Activated CD8-positive, alpha-beta memory T cell treated with anti-CD3 and anti-CD28 coated beads, Interleukin-2, amount 50 U/mL, for 4 hours (primary cell): ENCODE results near the gene PDXK.
"Not testable (repeated sequence)": the region's sequence is repeated elsewhere in the genome, so short reads cannot be mapped to it uniquely, and the experiment has no call there.

Source experiments
- DNase-seq: peaks from one replicate; pipeline ENCODE4 v3.0.0-alpha.2; 2020

The PDXK gene

DNA sequence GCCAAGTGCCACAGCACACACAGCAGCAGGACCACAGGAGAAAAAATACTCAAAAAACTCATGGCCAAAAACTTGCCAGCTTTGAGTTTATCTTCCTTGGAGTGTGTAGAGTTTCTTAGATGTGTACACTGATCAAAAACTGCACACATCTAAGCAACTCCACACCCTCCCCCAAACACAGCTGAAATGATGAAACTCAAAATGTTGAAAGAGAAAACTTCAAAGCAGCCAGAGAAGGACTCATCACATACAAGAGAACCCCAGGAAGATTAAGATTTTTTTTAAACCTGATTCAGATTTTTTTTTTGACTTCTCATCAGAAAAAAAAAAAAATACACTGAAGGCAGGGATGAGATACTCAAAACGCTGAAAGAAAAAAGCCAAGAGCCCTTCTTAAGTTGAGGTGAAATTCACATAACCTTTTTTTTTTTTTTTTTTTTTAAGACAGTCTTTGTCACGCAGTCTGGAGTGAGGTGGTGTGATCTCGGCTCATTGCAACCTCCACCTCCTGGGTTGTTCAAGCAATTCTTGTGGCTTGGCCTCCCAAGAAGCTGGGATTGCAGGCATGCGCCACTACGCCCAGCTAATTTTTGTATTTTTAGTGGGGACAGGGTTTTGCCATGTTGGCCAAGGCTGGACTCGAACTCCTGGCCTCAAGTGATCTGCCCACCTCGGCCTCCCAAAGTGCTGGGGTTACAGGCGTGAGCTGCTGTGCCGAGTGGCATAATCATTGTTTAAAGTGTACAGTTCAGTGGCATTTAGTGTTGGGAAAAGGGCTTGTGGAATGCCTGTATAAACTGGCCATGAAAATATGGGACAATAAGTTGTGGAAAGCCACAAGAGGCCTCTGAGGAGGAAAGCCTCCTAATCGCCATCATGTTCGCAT is 20.9 kb upstream of the PDXK start:
- no peak for DNase-seq

DNA sequence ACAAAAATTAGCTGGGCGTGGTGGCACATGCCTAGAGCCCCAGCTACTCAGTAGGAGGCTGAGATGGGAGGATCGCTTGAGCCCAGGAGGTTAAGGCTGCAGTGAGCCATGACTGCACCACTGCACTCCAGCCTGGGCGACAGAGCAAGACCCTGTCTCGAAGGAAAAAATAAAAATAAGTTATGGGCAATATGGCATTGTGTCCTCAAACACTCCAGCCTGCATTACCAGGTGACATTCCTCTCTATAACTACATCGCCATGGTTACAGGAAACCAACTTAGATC is 19.5 kb upstream of the PDXK start:
- DNase-seq: not testable (repeated sequence)

DNA sequence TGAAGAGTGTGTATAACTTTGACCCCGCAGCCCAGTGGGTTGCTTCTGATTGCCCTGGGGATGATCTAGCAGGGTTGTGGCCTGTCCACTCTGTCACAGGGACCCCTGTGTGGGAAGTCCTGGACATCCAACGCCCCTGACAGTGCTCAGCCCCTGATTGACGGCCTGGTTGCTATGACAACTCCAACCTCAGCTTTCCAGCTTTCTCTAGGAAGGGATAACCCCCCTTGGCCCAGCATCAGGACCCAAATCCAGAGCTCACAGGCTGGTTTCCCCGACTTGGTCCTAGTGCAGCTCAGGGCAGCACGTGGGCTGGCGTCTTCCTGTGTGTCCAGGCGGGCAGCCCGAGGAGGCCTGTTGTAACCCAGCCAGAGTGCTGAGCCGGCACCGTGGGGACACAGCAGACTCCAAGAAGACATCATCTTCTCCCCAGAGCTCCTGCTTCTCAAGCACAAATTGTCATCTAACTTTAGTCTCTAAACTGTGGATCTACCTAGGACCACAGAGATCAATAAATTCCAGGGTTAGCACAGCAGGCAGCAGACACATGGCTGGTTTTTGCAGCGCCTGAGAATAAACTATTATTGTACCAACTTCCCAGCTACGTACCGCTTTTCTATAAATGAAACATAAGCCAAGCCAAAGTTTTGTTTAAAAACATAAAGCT is 18.9 kb upstream of the PDXK start:
- DNase-seq: no peak

DNA sequence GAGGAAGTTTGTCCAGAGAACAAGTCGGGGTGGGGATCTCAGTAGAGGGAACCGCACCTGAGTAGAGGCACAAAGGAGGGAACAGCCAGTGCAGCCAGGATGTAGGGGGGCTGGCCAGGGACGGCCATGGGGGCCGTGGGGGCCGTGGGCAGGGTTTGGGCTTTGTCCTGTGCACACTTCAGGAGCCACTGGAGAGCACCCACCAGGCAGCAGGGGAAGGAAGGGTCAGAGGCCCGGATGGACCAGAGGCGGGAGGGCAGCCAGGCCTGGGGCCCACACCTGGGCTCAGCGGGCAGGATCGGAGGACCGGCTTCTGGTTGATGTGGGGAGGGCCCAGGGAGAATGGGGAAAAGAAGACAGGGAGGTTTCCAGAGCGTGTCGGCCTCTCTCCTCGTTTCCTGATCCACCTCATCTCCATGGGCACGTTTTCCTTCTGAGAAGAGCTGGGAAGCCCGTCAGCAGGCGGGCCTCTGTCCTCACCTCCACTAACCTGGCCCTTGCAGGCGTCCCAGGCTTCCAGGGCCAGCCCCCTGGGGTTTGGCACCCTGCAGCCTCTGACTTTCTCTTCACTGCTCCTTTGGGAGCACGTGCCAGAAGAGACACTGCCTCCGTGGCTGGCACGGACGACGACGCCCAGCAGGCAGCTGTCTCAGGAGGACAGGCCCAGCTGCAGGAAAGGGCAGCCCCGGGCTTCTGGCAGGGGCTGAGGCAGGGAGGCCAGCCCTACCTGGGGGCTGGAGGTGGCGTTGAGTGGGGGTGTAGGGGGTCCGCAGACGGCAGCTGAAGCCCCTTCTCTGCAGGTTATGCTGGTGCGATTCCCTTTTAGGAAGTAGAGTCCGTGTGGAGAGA is 16.8 kb upstream of the PDXK start:
- no peak for DNase-seq

DNA sequence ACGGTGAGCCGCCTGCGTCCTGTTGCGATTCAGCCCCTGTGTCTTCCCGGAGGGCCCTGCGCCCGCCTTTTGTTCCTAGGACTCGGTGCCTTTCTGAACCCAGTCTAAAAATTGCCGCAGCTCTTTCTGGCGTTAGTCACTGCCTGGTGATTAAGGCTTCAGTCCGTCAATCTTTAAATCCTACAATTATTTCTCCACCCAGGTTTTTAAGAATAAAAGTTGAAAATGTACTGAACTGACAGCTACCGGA is 16.2 kb upstream of the PDXK start:
- DNase-seq: no peak

GRCh38 chr21:43703035-43703880 is 15.7 kb upstream of the PDXK start:
- DNase-seq: no peak

DNA sequence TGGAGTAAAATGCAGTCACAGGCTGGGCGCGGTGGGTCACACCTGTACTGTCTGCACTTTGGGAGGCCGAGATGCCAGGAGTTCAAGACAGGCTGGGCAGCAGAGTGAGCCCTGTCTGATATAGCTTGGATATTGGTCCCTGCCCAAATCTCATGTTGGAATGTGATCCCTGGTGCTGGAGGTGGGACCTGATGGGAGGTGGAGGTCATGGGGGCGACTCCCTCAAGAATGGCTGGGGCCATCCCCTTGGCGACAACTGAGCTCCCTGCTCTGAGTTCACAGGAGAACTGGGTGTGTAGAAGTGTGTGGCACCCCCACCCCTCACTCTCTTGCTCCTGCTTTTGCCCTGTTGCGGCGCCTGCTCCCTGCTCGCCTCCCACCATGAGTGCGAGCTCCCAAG is 11.5 kb upstream of the PDXK start:
- DNase-seq: no peak

DNA sequence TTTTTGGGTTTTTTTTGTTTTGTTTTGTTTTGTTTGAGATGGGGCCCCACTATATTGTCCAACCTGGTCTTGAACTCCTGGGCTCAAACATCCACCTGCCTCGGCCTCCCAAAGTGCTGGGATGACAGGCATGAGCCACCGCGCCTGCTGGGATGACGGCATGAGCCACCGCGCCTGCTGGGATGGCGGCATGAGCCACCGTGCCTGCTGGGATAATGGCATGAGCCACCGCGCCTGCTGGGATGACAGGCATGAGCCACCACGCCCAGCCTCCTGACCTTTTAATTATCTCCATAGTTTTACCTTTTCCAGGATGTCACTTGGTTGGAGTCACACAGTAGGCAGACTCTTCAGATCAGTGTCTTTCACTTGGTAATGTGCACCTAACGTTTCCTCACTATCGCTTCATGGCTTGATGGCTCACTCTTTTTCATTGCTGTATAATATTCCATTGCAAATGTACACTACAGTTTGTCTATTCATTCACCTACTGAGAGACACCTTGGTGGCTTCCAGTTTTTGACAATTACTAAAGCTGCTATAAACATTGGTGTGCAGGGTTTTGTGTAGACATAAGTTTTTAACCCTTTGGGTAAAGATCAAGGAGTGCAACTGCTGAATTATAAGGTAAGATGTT is 10.1 kb upstream of the PDXK start:
- no peak for DNase-seq

DNA sequence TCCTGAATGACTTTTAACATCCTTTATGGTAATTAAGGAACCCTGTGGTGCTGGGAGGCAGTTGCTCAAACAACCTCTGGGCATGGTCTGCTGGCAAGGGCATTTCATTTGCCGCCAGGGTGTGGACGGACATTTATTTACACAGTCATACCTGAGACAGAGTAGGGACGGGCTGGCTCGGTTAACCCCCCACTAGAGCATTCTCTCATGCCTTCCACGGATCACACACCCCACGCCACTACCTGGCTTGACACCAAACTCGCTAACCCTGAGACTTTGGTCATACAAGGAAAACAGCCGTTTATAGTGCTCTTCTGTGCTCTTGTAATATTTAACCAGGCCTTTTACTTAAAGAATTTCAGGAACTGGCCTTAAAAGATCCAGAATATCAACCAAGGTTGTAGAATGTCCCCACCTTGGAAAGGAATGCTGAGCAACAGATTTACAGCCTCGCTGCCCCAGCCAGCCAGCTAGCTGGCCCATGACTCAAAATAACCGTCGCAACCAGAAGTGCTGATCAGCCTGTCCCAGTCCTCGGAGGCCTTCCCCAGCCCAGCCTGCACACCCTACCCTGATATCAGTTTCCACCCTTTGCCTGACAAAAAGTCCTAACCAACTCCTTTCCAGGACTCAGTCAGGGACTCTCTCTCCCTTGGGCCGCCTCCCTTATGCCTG is 6.5 kb upstream of the PDXK start:
- DNase-seq: no peak

- DNase-seq: not testable (repeated sequence)
These were observed 5.8 kb upstream of the PDXK start for GRCh38 chr21:43713123-43713522.

- DNase-seq: no peak
These were observed 2.4 kb upstream of the PDXK start for GRCh38 chr21:43716376-43717165.

DNA sequence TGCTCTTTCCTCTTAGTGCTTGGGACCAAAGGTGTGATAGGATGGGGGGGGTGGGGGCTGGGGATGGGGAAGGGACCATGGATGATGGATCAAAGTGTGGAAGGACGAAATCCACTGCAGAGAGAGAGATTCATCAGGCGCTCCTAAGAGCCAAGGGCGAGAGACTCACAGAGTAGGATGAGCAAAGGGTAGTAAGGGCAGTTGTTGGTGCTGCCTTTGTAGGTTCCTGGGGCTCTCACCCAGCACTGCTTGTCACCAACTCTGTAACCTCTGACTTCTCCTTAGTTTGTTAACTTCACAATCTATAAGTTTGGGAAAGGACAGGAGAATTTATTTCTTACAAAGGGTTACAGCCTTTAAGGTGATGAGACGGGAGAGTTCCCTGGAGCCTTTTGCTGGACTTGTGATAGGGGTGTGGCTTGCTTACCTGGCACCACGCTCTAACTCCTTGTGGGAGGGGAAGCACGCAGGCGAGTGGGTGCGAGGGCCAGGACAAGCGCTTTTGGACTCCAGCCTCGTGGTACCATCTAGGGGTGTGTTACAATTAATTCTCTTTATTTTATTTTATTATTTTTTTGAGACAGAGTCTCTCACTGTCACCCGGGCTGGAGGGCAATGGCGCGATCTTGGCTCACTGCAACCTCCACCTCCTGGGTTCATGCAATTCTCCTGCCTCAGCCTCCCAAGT is 1.6 kb upstream of the PDXK start:
- DNase-seq: no peak

GRCh38 chr21:43717967-43718871 is 710 bp upstream of the PDXK start:
- DNase-seq: no peak

GRCh38 chr21:43719748-43720538 is 1.0 kb downstream of the PDXK start:
- no peak for DNase-seq

DNA sequence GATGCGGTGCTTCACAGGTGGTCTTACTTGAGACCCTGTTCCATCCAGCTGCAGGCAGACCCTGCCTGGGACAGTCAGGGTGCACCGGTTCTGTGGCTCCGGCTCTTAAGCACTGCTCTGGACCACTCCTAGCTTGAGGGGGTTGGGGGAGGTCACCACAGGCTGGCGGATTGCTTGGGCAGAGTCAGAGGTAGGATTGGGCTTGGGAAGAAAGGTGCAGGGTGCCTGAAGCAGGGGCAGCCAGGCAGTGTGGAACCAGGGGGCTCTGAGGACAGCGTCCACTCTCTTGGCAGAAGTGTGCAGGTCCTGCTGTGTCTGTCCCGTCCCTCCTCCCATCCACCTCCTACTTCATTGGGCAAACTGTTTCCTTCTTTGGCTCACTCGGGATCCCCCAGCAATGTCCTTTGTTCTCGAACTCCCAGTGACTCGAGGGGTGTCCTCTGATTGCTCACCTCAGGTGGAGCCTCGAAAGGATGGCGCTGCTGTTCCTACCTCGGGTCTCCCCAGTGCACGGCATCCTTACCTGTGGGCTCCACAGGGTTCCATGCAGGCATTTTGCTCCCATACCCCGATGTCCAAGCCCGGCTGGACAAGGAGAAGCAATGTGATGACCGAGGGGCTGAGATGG is 1.7 kb downstream of the PDXK start:
- DNase-seq: no peak

DNA sequence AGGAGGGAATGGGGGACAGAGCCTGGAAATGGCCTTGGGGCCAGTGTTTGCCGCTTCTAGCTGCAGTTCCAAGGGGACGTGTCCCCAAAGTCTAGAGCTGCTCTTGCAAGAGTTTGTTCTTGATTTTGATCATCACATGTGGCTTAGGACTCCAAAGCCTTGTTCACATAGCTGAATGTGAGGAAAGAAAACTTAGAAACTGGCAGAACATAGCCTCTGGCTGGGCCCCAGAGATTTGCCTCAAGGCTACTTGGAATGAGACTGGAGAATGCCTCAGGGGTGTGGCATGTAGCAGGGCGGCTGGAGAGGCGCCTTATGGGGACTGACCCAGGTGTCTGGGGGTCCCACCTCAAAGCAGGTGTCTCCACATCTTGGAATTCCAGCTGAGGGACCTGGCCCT is 2.3 kb downstream of the PDXK start:
- DNase-seq: no peak

- DNase-seq: no peak
These were observed 3.0 kb downstream of the PDXK start for GRCh38 chr21:43721939-43722338.

DNA sequence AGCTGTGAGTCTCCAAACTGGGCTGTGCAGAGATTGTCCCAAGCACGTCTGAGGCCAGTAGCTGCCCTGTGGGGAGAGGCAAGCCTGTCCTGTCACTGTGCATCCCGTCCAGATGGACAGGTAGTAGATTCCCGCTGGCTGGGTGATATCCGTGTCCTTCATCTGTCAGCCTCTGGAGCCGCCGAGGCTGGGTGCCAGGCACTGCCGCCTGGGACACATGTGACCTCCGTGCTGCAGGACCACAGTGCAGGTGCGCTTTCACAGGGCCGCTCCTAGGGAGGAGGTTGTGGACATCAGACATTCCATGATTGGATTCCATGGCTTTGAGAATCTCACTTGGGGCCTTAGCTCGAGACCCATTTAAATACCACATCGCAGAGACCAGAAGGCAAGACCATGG is 4.7 kb downstream of the PDXK start:
- no peak for DNase-seq
